Measurements from ENCODE around the gene YPEL1. TPM values are rescaled to one million over a fixed set of nuclear protein-coding genes. Genes with fewer than 3 reads are reported as not detected.

Gene YPEL1
- total RNA-seq, 2 donors from 2014 or later: 2.9 to 16.2 TPM

GRCh38 chr22:21677606-21678443, 57.8 kb downstream of the YPEL1 start:
- Histone ChIP-seq H3K4me1 (replicated peaks) (no peaks in the 10 kb centered on the region), H3K27me3 (replicated peaks; ENCODE audit: insufficient read depth) (no peaks in the 10 kb centered on the region), H3K36me3 (peaks cover 0 to 6% of the 10 kb centered on the region in 2 donors), H3K4me3 (no peak overlapping the region), H3K27ac (no peak overlapping the region), H3K9me3 (no peaks in the 10 kb centered on the region)
- TF ChIP-seq, protein P1, sequence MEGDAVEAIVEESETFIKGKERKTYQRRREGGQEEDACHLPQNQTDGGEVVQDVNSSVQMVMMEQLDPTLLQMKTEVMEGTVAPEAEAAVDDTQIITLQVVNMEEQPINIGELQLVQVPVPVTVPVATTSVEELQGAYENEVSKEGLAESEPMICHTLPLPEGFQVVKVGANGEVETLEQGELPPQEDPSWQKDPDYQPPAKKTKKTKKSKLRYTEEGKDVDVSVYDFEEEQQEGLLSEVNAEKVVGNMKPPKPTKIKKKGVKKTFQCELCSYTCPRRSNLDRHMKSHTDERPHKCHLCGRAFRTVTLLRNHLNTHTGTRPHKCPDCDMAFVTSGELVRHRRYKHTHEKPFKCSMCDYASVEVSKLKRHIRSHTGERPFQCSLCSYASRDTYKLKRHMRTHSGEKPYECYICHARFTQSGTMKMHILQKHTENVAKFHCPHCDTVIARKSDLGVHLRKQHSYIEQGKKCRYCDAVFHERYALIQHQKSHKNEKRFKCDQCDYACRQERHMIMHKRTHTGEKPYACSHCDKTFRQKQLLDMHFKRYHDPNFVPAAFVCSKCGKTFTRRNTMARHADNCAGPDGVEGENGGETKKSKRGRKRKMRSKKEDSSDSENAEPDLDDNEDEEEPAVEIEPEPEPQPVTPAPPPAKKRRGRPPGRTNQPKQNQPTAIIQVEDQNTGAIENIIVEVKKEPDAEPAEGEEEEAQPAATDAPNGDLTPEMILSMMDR (IDR thresholded peaks at IDR 0.05): no peak
- TF ChIP-seq POLR2AphosphoS5 (IDR thresholded peaks at IDR 0.05) (no peak), POLR2A (IDR thresholded peaks at IDR 0.05) (no peak)
- intact Hi-C loops (cut with DNase I): no loop called here
- no peak for DNase-seq (ENCODE audit: low spot score)
- 76% methylated on average over 15 of the region's 15 CpGs for WGBS

DNA sequence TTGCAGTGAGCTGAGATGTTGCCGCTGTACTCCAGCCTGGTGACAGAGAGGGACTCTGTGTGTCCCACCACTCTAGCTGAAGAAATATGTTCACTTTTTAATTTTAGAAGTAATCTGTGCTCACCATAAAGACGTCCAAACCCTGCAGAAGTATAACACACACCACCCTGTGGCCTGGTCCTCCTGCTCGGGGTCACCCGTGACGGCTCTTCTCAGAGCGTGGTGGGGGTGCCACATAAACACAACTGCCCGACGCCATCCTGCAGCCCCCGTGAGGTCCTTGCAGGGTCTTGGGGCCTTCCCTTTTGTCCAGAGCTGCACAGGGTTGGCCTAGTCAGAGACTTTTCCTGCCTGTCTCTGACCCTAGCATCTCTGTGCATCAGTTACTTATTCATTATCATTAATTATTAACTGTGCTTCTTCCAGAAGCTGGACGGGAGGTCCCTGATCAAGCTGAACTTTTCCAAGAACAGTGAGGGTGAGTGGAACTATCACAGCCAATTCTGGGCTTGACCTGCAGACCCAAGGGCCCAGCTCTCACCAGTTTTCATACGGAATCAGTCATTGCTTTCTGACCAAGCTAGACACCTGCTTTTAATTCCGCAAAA, 60.9 kb downstream of the YPEL1 start:
- Histone ChIP-seq H3K27ac (no peak overlapping the region), H3K4me1 (replicated peaks) (no peaks in the 10 kb centered on the region), H3K4me3 (no peak overlapping the region), H3K36me3 (peaks cover 0 to 19% of the 10 kb centered on the region in 2 donors), H3K27me3 (replicated peaks; ENCODE audit: insufficient read depth) (no peaks in the 10 kb centered on the region), H3K9me3 (no peaks in the 10 kb centered on the region)
- intact Hi-C loops (cut with DNase I): no loop called here
- 95% methylated on average over 12 of the region's 12 CpGs for WGBS
- TF ChIP-seq, protein P1 (IDR thresholded peaks at IDR 0.05): no peak
- TF ChIP-seq POLR2A (IDR thresholded peaks at IDR 0.05) (no peak), POLR2AphosphoS5 (IDR thresholded peaks at IDR 0.05) (no peak)
- no peak for DNase-seq (ENCODE audit: low spot score)

- H3K4me3 ChIP-seq: no peak overlapping the region
- no peak for DNase-seq (ENCODE audit: low spot score)
- TF ChIP-seq POLR2A (IDR thresholded peaks at IDR 0.05) (no peak), POLR2AphosphoS5 (IDR thresholded peaks at IDR 0.05) (no peak)
- TF ChIP-seq, protein P1 (IDR thresholded peaks at IDR 0.05): no peak
- intact Hi-C loops (cut with DNase I): no loop called here
- H3K4me1 ChIP-seq (replicated peaks): no peaks in the 10 kb centered on the region
- H3K9me3 ChIP-seq: no peaks in the 10 kb centered on the region
- H3K27me3 ChIP-seq (replicated peaks; ENCODE audit: insufficient read depth): no peaks in the 10 kb centered on the region
- 92% methylated on average over 12 of the region's 12 CpGs for WGBS
- H3K27ac ChIP-seq: no peak overlapping the region
- H3K36me3 ChIP-seq: peaks cover 0 to 19% of the 10 kb centered on the region in 2 donors
Observed at GRCh38 chr22:21673534-21674321, 61.9 kb downstream of the YPEL1 start.

DNA sequence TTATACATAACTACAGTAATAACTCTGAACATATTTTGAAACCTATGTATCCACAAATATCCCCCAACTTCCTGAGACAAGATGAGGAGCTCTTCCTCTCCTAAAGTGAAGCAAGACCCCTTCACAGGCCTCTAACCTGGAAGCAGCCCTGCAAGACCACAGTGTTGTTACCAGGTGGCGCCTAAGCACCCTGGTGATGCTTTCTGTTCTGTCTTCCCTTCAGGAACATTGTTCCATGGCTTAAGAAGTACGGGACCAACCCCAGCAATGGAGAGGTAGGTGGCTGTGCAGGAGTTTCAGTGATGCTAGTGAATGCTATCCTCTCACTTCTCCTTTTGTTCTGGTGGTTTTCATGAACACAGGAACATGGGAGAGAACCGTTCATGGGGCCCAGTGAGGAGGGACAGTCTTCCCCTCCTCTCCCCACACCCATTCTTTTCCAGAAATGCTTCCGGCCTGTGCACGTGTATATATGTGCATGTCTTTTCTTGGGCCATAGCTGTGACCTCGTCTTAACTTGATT, 63.4 kb downstream of the YPEL1 start:
- H3K27me3 ChIP-seq (replicated peaks; ENCODE audit: insufficient read depth): no peaks in the 10 kb centered on the region
- no peaks in the 10 kb centered on the region for H3K9me3 ChIP-seq
- DNase-seq (ENCODE audit: low spot score): no peak
- intact Hi-C loops (cut with DNase I): no loop called here
- H3K4me3 ChIP-seq: no peak overlapping the region
- H3K27ac ChIP-seq: no peak overlapping the region
- H3K36me3 ChIP-seq: peaks cover 0 to 19% of the 10 kb centered on the region in 2 donors
- TF ChIP-seq POLR2AphosphoS5 (IDR thresholded peaks at IDR 0.05): no peak
- TF ChIP-seq, protein P1 (IDR thresholded peaks at IDR 0.05): no peak
- no peak for TF ChIP-seq POLR2A (IDR thresholded peaks at IDR 0.05)
- H3K4me1 ChIP-seq (replicated peaks): no peaks in the 10 kb centered on the region
- 81% methylated on average over 6 of the region's 6 CpGs for WGBS
